Tibial nerve (tissue), 4 donors: ENCODE data around the gene NELL1. TPM values are rescaled to one million over a fixed set of nuclear protein-coding genes. Genes with fewer than 3 reads are reported as not detected.

Experiments used
- DNase-seq, 2 donors: peaks; one replicate each; pipeline ENCODE4 v3.0.0-alpha.2; 2019; ENCODE audit warnings: low spot score in 2 of 2
- H3K27ac ChIP-seq, 4 donors: fragments of 200-600 bp; sonication (generic) in 3 of 4; one replicate each; pipeline ENCODE4 v1.5.1; 2017 to 2019; ENCODE audit warnings: mild to moderate bottlenecking in 1 of 4
- H3K27me3 ChIP-seq, 2 donors: fragments of 200-600 bp; sonication (generic) in 1 of 2; one replicate each; pipeline versions ENCODE4 v1.5.1 to v1.6.0; 2017 to 2019
- H3K36me3 ChIP-seq, 3 donors: fragments of 200-600 bp; sonication (generic); one replicate each; pipeline ENCODE4 v1.5.1; 2018 to 2019
- H3K4me1 ChIP-seq, 4 donors: fragments of 200-600 bp; sonication (generic) in 3 of 4; one replicate each; pipeline ENCODE4 v1.5.1; 2017 to 2019
- H3K4me3 ChIP-seq, 4 donors: fragments of 200-600 bp; sonication (generic) in 3 of 4; one replicate each; pipeline ENCODE4 v1.5.1; 2017 to 2019; ENCODE audit warnings: mild to moderate bottlenecking in 1 of 4, moderate library complexity in 1 of 4
- H3K9me3 ChIP-seq, 4 donors: fragments of 200-600 bp; sonication (generic) in 3 of 4; one replicate each; pipeline ENCODE4 v1.5.1; 2017 to 2019
- EP300 ChIP-seq, 2 donors: sonication (generic); formaldehyde crosslinking; IDR thresholded peaks; one replicate each; pipeline ENCODE4 v1.6.1; 2017; ENCODE audit warnings: antibody characterized with exemption in 2 of 2, mild to moderate bottlenecking in 1 of 2
- POLR2A ChIP-seq, 2 donors: fragments of 450-650 bp; IDR thresholded peaks; one replicate each; pipeline ENCODE4 v1.6.1; 2017; ENCODE audit warnings: antibody characterized with exemption in 2 of 2, mild to moderate bottlenecking in 2 of 2, moderate library complexity in 2 of 2
- WGBS, 2 donors: methylation state at CpG; one replicate each; pipeline ENCODE4 v1.1.5; 2018; 5-methylcytosine and 5-hydroxymethylcytosine counted together
- total RNA-seq, 4 donors: library from RNA; depleted of rRNA; stranded (reverse); fragments of >200 nt; gene quantifications; one replicate each; pipeline ENCODE4 v1.1.0, GENCODE V29; 2016
- TF ChIP-seq, protein P1 (sequence below), 5 experiments: fragments of 200-600 bp in 3 of 5; fragments of 450-650 bp in 2 of 5; sonication (generic) in 3 of 5; IDR thresholded peaks; one replicate each; pipeline ENCODE4 v1.5.1; 2016 to 2019; ENCODE audit warnings: antibody characterized with exemption in 5 of 5, mild to moderate bottlenecking in 3 of 5, moderate library complexity in 2 of 5

NELL1 gene
- total RNA-seq, 4 donors from 2014 or later = not detected

DNA sequence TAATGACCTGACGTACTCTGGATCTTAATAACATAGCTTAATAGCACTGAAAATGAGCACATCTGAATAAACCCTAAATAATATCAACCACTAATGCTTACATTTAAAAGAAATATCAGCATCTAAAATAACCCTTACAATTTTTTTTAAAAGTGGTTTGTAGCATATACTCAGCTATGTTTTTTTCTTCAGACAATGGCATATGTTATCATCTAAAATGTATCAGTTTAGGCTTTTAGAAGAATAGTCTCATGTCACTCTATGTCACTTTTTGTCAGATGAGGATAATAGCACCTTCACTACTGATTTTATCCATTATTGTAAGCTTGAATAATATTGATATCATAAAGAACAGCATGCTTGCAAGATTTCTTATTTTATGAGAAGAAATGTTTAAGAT is 868.6 kb downstream of the NELL1 start:
- TF ChIP-seq, protein P1, sequence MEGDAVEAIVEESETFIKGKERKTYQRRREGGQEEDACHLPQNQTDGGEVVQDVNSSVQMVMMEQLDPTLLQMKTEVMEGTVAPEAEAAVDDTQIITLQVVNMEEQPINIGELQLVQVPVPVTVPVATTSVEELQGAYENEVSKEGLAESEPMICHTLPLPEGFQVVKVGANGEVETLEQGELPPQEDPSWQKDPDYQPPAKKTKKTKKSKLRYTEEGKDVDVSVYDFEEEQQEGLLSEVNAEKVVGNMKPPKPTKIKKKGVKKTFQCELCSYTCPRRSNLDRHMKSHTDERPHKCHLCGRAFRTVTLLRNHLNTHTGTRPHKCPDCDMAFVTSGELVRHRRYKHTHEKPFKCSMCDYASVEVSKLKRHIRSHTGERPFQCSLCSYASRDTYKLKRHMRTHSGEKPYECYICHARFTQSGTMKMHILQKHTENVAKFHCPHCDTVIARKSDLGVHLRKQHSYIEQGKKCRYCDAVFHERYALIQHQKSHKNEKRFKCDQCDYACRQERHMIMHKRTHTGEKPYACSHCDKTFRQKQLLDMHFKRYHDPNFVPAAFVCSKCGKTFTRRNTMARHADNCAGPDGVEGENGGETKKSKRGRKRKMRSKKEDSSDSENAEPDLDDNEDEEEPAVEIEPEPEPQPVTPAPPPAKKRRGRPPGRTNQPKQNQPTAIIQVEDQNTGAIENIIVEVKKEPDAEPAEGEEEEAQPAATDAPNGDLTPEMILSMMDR (IDR thresholded peaks at IDR 0.05) = no peak
- no peak for TF ChIP-seq EP300 (IDR thresholded peaks at IDR 0.05)
- DNase-seq = no peak
- H3K27ac ChIP-seq = no peak overlapping the region
- no peak overlapping the region for H3K4me3 ChIP-seq
- H3K4me1 ChIP-seq = no peaks in the 10 kb centered on the region
- 40 to 75% methylated on average over 1 of the region's 1 CpG for WGBS, 2 donors
- H3K36me3 ChIP-seq = no peaks in the 10 kb centered on the region
- H3K27me3 ChIP-seq = no peaks in the 10 kb centered on the region
- peaks cover 0 to 4% (median 0%) of the 10 kb centered on the region in 4 donors for H3K9me3 ChIP-seq

DNA sequence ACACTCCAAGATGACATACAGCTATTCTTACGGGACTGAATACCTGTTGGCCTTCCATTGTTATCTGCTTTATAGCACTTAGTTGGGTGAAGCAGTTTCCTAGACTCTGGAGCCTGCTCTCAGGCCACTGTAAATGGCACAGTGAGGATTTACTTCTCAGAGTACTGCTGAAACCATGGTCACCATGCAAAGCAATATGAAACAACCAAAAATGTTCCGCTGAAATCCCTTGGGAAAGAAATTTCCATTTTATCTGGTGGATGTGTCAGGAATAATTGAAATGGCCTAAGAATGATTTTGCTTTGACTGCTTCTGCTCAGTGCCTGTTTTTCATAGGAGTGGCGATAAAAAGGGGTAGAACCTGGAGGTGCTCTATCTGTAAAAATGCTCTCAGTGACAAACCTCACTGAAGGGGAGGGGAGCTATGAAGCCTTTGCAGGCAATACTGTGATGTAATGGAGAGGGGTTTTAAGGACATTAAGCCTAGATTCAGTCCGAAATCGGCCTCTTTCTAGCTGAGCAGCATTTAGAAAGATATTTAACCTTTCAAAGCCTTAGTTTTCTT is 871.9 kb downstream of the NELL1 start:
- H3K36me3 ChIP-seq = no peaks in the 10 kb centered on the region
- H3K27me3 ChIP-seq = no peaks in the 10 kb centered on the region

DNA sequence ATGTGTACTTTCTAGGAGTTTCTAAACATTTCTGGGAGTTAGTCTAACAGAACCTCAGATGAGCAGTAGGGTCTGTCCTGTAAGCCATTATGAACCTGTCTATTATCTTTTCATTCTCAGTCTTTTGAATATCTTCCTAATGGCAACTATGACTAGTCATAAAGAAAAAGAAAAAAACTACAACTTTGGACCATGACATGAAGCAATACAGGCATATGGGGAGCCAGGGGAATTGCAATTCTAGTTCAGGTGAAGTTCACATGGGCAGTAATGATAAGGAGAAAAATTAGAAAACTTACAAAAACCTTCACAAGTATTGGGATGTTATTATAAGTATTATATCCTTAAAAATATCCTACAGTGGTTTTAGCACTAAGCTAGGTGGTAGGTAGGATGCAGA is 874.5 kb downstream of the NELL1 start:
- H3K27me3 ChIP-seq = no peaks in the 10 kb centered on the region
- no peaks in the 10 kb centered on the region for H3K36me3 ChIP-seq
- peaks cover 0 to 4% (median 0%) of the 10 kb centered on the region in 4 donors for H3K9me3 ChIP-seq
- no peak for DNase-seq
- no peak overlapping the region for H3K27ac ChIP-seq
- no peak overlapping the region for H3K4me3 ChIP-seq
- H3K4me1 ChIP-seq = no peaks in the 10 kb centered on the region
- TF ChIP-seq, protein P1 (IDR thresholded peaks at IDR 0.05) = no peak
- TF ChIP-seq POLR2A (IDR thresholded peaks at IDR 0.05) (no peak), EP300 (IDR thresholded peaks at IDR 0.05) (no peak)

More for the DNA sequence above, 871.9 kb downstream of the NELL1 start:
- WGBS, 2 donors = 73 to 85% methylated on average over 5 of the region's 5 CpGs
- TF ChIP-seq, protein P1 (IDR thresholded peaks at IDR 0.05) = no peak
- TF ChIP-seq POLR2A (IDR thresholded peaks at IDR 0.05) (no peak), EP300 (IDR thresholded peaks at IDR 0.05) (no peak)
- Histone ChIP-seq H3K27ac (no peak overlapping the region), H3K4me1 (no peaks in the 10 kb centered on the region), H3K4me3 (no peak overlapping the region), H3K9me3 (peaks cover 0 to 4% (median 0%) of the 10 kb centered on the region in 4 donors)
- DNase-seq = no peak

DNA sequence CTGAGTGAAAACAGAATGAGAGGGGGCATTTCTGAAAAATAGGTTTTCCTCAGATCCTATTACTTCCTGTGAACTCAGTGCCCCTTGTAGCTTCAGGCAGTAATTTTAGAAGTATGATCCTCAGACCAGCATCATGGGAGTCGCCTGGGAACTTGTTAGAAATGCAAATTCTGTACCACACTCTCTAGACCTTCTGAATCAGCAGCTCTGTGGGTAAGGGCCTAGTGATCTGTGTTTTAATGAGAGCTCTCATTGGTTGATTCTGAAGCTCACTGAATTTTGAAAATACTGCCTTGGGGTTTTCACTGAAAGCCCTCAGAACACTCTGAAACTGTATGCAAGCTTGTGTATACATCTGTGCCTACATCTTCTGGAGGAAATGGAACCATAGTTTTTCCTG is 876.3 kb downstream of the NELL1 start:
- H3K9me3 ChIP-seq = no peaks in the 10 kb centered on the region
- H3K4me1 ChIP-seq = no peaks in the 10 kb centered on the region
- 43 to 50% methylated on average over 1 of the region's 1 CpG for WGBS, 2 donors
- H3K36me3 ChIP-seq = no peaks in the 10 kb centered on the region
- H3K4me3 ChIP-seq = no peak overlapping the region
- DNase-seq = no peak
- no peak overlapping the region for H3K27ac ChIP-seq
- no peaks in the 10 kb centered on the region for H3K27me3 ChIP-seq
- TF ChIP-seq POLR2A (IDR thresholded peaks at IDR 0.05) (no peak), EP300 (IDR thresholded peaks at IDR 0.05) (no peak)
- TF ChIP-seq, protein P1 (IDR thresholded peaks at IDR 0.05) = no peak

DNA sequence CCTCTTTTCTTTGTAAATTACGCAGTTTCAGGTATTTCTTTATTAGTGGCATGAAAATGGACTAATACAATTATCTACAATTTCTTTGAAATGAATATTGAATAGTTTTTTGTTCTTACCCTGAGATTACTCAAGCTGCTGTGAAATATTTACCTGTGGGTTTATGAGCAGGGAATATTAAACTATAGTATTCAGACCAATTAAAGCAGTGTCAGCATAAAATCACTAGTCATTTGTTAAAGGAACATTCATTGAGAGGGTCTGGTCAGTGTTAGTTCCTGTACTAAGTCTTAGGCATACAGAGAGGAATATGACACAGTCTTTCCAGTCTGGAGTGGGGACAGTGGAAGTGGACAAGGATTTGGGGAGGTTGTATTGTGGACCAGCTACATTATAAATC is 877.3 kb downstream of the NELL1 start:
- WGBS, 2 donors = 54 to 79% methylated on average over 1 of the region's 1 CpG
- Histone ChIP-seq H3K27me3 (no peaks in the 10 kb centered on the region), H3K27ac (no peak overlapping the region), H3K9me3 (no peaks in the 10 kb centered on the region), H3K36me3 (no peaks in the 10 kb centered on the region), H3K4me3 (no peak overlapping the region), H3K4me1 (no peaks in the 10 kb centered on the region)
- DNase-seq = no peak
- TF ChIP-seq POLR2A (IDR thresholded peaks at IDR 0.05) (no peak), EP300 (IDR thresholded peaks at IDR 0.05) (no peak)
- TF ChIP-seq, protein P1 (IDR thresholded peaks at IDR 0.05) = no peak
